NCI-H510A (cell line): ENCODE results near the gene RGL2.
"Not testable (repeated sequence)": the region's sequence is repeated elsewhere in the genome, so short reads cannot be mapped to it uniquely, and the experiment has no call there.

Source experiments
- DNase-seq: peaks from one replicate; lab custom pipeline; 2025; lab: John Stamatoyannopoulos, UW

RGL2 gene

DNA sequence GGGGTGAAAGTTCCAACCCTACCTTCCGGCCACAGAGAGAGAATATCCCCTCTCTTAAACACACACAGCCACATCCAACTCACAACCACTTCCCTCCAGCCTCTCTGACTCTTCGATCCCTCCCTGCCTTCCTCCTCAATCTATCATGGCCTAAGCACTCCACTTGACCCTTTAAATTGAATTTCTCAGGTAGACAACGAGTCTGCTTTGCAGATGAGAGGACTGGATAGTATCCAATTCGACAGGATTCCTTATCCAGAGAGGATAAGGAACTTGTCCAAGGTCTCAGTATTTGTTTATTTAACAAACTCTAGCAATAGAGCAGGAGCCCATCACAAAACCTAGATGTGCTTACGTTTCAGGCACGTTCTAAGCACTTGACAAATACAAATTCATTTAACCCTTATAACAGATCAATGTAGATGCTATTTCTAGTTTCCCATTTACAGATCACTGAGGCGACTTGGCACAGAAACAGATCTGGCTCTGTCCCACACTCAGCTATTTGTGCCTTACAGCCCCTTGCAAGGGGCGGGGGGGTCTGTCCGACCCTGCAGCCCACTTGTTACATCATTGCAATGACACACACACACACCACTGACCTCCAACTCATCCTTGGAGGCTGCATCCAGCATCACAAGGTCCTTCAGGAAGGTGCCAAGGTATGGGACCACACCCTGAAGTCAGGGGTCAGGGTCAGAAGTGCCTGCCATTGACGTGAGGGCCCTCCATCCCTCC, 4.5 kb downstream of the RGL2 start:
- no peak for DNase-seq

DNA sequence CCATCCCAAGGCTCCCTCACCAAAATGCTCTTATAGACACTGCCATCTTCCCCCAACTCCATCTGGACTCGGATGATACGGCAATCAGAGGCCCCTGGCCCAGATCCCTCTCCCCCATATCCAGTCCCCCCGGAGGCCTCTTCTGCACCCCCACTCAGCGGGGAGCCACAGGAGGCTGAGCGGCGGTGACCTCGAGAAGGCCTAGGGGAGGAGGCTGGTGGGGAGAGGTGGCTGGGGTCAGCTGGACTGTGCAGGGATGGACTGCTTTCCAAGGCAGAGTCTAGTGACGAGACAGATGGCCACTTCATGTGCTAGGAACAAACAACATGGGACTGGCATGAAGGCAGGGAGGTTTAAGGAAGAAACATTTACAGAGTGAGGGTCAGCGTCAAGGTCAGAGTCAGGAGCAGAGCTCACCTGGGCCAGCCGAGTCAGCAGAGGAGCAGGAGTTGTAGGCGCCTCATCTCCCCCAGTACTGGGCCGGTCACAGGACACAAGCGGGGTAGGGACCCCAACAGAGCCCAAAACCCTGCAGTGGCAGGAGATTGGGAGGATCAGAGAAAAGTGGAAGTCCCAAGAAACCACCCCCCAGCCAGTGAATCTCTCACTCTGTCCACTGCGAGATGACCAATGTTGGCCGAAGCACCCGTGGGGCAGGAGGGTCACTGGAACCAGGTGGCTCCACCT, 5.6 kb downstream of the RGL2 start:
- no peak for DNase-seq

DNA sequence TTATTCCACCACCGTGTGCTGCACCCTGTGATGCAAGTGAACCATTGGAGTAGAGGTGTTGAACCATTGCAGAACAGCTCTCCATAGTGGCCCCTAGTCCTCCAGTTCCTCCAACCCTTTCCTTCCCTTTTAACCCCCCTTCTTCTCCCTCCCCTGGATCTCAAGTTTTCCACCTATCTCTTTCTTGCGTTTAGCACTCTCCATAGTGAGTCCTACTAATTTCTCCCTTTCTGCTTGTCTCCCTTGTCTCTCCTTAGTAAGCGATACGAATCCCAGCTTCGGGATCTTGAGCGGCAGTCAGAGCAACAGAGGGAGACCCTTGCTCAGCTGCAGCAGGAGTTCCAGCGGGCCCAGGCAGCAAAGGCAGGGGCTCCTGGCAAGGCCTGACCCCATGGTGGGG, 8.3 kb downstream of the RGL2 start:
- DNase-seq: no peak

DNA sequence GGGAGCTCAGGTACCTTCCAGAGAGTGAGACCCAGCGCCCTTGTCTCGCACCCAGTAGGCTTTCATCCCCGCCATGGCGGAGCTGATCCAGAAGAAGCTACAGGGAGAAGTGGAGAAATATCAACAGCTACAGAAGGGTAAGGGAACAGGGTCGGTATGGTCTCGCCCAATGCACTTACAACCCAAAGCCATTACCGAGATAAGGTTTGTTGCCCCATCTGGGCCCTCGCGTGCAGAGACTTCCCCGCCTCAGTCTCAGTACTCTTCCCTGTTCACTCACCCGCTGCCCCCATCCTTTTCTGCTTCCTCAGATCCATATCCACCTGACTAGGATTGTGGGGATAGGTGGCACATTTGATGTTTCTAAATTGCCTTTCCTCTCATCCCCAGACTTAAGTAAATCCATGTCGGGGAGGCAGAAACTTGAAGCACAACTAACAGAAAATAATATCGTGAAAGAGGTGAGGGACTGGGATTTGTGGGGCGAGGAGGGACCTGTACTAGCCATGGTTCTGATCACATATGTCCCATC, 8.9 kb downstream of the RGL2 start:
- DNase-seq: no peak

DNA sequence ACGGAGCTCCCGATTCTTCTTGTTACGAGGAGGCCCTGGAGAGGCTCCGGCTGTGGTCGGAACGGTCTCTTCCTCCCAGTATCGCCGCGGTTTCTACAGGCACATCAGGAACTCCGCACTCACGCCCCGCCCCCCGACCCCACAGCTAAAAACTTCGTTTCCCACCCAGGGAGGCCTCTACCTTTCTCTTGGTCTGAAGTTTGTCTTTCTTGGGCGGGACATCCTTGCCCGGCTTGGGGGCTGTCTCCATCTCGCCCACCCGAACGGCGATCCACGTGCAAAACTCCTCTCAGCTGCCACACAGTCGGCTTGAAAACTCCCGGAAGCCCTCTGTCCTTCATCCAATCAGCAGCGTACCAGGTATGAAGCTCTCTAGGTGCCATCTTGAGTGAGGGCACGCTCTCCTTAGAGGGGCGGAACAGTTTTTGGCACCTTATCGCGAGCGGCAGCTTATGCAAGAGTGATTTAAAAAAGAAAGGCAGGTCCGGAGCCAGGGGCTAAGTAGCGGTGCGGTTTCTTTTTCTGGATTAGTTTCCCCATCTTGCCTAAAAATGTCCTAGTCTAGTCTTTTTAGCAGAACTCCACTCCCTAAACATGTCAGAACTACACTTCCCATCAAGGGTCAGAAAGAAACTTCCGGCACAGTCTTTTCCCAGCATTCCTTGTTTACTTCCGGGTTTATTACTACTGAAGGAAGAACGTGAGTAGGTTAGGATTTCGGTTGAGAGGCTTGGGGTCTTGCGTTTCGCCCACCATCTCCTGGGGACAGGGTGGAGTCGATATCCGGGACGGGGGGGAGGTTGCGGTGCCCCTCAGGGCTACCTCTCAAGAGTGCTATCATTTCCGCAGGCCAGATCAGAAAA, 9.6 kb downstream of the RGL2 start, which contains the start of the genes PFDN6 and WDR46:
Gene PFDN6, plus strand, starts transcription at position 681 of the 863 bp plus-strand sequence. CDS start 256 bp downstream, outside the sequence.
Gene WDR46, minus strand, starts transcription at position 319 of the 863 bp plus-strand sequence. Its CDS starts 69 bp downstream, at position 250.
- peak; percentile 85 for DNase-seq

DNA sequence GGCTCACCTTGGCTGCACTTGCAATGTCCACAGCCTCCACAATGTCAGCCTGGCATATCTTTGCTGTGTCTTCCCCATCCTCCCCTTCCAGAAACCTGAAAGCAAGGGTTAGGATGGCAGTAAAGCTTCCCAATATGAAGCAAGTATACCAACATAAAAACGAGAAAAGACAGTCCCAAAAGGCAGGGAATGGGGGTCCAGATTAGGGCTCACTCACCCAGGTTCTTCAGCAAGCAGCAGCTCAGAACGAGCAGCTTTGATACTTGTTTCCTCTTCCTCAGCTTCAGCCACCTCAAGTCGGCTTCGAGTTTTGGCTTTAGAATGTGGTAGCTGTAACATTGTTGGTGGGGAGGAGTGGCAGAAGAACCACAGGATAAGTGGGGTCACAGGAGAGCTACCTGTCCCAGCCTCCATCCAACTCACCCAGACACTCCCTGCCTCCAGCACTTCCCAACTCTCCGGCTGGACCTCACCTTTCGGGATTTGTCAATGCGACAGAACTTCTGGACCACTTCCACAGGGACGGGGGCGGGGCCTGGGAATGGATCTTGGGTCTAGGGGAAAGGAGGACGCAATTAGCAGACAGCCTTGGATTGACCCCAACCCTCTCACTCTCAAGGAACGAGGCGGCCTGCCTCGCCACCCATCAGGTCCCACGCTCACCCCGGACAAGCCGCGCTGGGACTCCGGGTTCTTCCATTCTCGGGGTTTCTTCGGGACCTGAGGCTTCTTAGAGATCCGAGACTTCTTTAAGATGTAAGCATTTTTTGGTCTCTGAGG, 10.4 kb downstream of the RGL2 start:
- no peak for DNase-seq

DNA sequence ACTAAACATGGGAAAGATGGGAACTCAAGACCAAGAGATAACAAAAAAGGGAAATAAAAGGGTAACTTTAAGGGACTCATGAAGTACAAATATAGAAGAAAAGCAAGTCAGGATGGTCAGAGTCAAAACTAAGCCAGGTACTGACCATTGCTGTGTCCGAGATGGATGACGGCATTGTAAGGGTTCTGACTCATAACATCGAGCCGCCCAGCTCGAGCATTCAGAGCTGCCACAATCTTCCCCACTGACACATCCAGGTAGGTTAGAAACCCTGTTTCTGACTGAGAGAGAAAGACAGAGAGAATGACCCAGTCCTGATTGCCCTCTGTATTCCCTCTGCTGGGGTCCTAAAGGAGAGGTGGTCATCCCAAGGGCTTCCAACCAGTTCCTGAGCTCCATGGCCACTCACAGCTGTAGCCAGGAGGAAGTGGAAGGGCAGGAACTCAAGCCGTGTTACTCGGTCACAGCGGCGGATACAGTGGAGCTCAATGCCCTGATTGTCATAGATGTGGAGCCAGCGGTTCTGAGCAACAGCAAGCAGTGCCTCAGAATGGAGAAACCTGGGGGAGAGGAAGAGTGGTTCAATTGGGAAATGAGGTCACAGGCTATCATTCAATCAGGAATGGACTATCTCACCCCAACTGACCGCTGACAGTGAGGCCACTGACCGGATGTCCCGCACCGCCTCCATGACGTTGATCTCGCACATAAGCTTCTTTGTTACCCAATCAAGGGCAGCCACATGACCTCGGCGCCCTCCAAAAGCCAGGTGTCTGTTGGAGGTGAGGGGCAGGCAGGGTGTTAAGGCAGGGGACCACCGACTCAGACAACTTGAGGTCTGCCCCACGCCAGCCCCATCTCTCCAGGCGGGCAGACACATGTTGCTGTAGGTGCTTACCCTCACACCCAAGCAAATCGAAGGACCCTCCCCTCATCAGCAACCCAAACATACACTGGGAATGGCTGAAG, 11.5 kb downstream of the RGL2 start:
- no peak for DNase-seq

DNA sequence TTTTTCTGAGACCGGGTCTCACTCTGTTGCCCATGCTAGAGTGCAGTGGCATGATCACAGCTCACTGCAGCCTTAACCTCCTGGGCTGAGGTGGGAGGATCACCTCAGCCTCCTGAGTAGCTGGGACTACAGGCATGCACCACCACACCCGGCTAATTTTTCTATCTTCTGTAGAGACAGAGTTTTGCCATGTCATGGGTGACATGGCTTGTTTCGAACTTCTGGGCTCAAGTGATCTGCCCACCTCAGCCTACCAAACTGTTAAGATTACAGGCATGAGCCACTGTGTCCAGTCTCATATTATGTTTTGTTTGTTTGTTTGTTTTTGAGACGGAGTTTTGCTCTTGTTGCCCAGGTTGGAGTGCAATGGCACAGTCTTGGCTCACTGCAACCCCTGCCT, 13.5 kb downstream of the RGL2 start:
- DNase-seq: not testable (repeated sequence)

DNA sequence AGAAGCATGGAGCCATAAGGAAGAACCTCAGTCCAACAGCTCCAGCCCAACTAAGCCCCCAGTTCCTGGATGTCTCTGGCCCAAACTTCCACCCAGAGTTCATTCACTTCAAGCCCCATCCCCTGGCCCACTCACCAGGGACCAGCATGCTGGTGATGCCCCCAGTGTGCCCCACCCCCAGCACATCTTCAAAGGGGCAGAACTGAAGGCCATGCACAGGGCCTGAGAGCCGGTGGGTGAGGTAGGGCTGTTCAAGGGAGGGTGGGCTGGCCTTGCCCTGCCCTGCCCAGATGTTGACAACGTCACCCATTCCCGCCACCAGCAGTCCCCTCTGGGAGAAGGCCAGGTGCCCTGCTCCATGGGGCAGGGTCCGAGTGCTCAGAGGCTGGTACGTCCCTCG, 18.2 kb downstream of the RGL2 start:
- no peak for DNase-seq

DNA sequence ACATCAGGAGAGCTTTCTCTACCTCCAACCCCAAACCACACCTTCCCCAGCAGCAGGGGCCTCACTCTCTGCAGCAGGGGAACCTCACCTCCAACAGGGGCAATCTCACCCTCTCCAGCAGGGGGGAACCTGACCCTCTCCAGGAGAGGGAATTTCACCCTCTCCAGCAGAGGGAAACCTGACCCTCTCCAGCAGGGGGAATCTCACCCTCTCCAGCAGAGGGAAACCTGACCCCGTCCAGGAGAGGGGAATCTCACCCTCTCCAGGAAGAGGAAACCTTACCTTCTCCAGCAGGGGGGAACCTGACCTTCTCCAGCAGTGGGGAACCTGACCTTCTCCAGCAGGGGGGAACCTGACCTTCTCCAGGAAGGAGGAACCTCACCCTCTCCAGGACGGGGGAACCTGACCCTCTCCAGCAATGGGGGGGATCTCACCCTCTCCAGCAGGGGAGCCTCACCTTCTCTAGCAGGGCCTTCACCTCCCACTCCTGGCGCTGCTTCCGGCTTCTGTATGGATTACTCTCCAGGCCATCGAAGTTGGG, 18.7 kb downstream of the RGL2 start:
- peak; percentile 85 for DNase-seq

DNA sequence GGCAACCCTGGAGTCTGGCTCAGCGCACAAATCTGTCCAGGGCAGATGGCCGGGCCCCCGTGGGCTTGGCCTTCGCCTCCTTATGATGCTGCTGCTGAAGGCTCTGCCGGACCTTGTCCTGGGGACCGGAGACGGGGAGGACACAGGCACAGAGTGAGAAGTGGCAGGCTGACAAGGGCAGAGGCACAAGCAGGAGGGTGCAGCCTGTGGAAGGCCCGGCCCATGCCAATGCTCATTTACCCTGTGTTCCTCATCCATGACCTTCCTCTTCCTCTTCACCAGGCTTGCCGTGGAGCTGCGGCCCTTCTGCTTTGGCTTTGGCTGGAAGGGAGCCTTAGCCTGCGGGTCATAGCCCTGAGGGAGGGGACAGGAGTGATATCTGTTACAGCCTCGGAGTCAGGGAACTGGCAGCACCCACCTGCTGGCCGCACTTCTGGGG, 19.5 kb downstream of the RGL2 start:
- no peak for DNase-seq

DNA sequence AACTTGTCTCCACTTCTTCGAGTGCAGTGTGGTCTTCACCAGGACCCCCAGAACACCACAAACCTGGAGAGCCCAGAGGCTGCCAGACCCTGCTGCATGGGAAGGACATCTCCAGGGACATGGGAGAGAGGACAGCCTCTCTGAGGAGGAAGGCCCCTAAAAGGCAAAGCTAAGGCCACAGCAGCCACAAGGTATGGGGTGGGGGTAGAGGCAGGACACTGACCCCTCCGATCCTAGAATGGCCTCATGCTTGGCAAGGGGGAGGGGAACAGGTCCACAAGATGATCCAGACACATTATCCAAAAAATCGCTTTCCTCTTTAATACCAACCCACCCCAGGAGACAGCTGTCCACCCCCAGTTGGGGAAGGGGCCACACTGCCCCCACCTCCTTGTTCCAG, 19.9 kb downstream of the RGL2 start:
- DNase-seq: no peak

DNA sequence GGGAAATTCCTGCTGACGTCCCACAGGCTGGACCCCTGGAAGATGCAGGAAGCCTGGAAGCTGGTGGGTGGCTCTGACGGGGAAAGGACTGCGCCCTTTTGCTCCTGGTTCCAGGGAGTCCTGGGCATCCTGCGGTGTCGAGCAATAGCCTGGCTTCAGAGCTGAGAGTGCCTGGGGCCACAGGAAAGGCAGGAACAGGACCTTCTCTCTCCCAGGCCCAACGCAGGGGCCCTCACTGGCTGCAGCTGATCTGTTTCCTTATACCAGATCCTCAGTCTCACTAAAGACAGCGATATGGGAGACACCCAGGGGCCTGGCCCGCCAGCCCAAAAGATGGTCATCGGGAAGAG, 20.4 kb downstream of the RGL2 start:
- no peak for DNase-seq

DNA sequence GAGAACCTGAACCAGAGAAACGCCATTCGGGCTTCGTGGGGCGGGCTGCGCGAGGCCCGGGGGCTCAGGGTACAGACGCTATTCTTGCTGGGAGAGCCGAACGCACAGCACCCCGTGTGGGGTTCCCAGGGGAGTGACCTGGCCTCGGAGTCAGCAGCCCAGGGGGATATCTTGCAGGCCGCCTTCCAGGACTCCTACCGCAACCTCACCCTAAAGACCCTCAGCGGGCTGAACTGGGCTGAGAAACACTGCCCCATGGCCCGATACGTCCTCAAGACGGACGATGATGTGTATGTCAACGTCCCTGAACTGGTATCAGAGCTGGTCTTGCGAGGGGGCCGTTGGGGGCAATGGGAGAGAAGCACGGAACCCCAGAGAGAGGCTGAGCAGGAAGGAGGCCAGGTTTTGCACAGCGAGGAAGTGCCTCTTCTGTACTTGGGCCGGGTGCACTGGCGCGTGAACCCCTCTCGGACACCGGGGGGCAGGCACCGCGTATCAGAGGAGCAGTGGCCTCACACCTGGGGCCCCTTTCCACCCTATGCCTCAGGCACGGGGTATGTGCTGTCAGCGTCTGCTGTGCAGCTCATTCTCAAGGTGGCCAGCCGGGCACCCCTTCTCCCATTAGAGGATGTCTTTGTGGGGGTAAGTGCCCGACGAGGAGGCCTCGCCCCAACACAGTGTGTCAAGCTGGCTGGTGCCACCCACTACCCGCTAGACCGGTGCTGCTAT, 20.9 kb downstream of the RGL2 start:
- DNase-seq: no peak

DNA sequence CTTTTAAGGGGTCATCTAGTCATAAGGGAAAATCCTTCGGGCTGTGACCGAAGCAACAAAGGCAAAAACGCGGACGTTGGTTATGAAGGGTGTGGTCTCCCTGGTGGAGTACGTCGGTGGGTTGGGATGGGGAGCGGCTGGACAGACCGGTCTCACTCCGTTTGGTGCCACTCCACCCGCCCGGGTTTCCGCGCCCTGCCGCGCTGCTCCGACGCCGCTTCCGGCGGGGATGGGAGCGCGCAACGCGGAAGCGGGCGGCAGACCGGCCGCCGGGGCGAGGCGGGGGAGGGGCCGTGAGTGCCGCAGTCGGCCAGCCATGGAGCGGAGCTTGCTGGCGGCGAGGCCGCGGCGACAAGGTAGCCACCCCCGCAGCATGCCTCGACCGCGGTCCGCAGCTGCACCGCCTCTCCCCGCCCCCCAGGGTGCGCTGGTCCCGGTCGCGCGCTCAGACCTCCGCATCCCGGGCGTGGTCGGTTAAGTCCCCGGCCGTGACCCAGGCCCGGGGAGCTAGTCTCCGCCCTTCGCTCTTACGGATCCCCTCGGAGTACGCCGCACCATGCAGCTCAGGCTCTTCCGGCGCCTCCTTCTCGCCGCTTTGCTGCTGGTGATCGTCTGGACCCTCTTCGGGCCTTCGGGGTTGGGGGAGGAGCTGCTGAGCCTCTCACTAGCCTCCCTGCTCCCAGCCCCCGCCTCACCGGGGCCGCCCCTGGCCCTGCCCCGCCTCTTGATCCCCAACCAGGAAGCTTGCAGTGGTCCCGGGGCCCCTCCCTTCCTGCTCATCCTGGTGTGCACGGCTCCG, 21.7 kb downstream of the RGL2 start, which contains the start of gene B3GALT4:
Gene B3GALT4, plus strand, starts transcription at position 260 of the 799 bp plus-strand sequence. Its CDS starts 297 bp downstream, at position 557.
- peak; percentile 97 for DNase-seq

DNA sequence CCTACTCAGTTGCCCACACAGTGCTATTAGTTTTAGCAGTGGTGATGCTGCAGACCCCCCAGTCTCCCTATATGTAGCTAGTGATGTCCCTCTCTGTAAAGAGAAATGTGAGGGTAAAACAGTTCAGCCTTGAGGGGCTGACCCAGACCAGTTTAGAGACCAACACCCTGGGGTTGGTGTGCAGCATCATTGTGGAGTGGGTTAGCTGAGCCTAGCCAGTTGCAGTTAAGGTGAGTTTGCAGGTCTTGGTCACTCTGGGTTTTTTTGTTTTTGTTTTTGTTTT, 22.2 kb downstream of the RGL2 start:
- DNase-seq: no peak

DNA sequence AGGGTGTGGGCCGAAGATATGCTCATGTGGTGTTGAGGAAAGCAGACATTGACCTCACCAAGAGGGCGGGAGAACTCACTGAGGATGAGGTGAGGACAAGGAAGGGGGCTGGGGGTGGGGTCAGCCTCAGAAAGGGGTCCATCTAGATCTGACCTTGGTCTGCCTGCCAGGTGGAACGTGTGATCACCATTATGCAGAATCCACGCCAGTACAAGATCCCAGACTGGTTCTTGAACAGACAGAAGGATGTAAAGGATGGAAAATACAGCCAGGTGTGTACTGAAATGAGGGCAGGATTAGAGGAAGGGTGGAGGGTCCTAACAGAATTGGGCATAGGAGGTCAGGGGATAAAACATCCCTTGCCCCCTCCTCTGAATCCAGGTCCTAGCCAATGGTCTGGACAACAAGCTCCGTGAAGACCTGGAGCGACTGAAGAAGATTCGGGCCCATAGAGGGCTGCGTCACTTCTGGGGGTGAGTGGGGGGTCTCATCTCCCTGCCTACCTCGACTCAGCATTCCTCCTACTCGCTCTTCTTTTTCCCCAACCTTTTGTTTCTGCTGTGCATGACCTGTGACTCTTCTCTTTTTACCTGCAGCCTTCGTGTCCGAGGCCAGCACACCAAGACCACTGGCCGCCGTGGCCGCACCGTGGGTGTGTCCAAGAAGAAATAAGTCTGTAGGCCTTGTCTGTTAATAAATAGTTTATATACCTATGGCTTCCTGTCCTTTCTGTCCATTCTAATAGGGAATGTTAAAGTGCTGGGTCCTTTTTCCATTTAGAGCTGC, 22.8 kb downstream of the RGL2 start:
- not testable (repeated sequence) for DNase-seq
